ENCODE results near the gene TCN2. TPM values are rescaled to one million over a fixed set of nuclear protein-coding genes. Genes with fewer than 3 reads are reported as not detected.

TCN2 gene
- total and polyA plus RNA-seq, 10 donors = 7.3 to 110 (median 48.5) TPM

DNA sequence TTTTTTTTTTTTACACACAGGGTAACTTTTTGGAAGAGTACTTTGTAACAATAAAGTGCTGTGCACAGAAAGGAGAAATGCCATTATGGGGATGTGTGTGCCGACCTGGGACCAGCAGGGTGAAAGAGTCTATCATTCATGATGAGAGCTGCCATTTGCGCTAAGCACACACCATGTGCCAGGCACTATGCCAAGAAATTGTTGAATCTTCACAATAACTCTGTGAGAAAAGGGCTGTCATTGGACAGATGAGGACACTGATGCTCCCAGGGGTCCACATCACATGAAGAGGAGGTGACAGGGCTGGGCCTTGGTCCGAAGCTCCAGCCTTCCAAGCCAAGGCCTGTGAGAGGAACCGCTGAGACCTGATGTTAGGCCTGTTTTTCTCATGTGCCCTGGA, 55.1 kb downstream of the TCN2 start:
- Histone ChIP-seq H3K36me3 (peaks cover 0 to 45% (median 20%) of the 10 kb centered on the region in 6 donors), H3K27ac (no peak overlapping the region), H3K27me3 (replicated peaks in 1 of 7) (no peaks in the 10 kb centered on the region), H3K4me3 (no peak overlapping the region), H3K4me1 (peaks cover 5 to 16% (median 9%) of the 10 kb centered on the region in 6 donors), H3K9me3 (no peaks in the 10 kb centered on the region)
- 89 to 95% (median 91%) methylated on average over 4 of the region's 4 CpGs for WGBS, 5 donors
- DNase-seq = no peak
- intact Hi-C loops (cut with DNase I; ENCODE audit: low total_unique reads) = no loop called here
- TF ChIP-seq, protein P1, sequence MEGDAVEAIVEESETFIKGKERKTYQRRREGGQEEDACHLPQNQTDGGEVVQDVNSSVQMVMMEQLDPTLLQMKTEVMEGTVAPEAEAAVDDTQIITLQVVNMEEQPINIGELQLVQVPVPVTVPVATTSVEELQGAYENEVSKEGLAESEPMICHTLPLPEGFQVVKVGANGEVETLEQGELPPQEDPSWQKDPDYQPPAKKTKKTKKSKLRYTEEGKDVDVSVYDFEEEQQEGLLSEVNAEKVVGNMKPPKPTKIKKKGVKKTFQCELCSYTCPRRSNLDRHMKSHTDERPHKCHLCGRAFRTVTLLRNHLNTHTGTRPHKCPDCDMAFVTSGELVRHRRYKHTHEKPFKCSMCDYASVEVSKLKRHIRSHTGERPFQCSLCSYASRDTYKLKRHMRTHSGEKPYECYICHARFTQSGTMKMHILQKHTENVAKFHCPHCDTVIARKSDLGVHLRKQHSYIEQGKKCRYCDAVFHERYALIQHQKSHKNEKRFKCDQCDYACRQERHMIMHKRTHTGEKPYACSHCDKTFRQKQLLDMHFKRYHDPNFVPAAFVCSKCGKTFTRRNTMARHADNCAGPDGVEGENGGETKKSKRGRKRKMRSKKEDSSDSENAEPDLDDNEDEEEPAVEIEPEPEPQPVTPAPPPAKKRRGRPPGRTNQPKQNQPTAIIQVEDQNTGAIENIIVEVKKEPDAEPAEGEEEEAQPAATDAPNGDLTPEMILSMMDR (IDR thresholded peaks at IDR 0.05 in 8 of 11, conservative IDR thresholded peaks at IDR 0.05 in 3 of 11) = no peak
- TF ChIP-seq POLR2AphosphoS5 (IDR thresholded peaks at IDR 0.05) (no peak), POLR2A (IDR thresholded peaks at IDR 0.05) (no peak)

DNA sequence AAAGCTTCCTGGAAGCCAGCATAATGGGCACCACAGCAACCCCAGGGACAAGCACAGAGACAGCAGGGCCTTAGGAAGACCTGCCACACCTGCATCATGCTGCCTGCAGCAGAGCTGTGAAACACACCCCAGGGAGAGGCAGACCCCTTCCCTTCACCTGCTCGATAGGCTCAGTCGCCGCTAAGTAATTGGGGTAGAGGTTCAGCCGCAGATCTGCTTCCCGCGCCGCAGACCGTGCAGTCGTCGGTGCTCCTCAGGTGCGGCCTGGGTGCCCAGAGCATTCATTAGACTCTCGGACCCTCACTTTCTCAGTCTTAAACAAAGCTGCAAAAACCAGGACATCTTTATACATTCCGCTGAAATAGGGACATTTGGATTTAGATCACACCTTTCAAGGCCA, 57.8 kb downstream of the TCN2 start:
- Histone ChIP-seq H3K27me3 (replicated peaks in 1 of 7) (peaks cover 0 to 6% (median 0%) of the 10 kb centered on the region in 7 donors), H3K4me1 (peaks cover 5 to 27% (median 22%) of the 10 kb centered on the region in 6 donors), H3K27ac (no peak overlapping the region), H3K9me3 (no peaks in the 10 kb centered on the region), H3K4me3 (no peak overlapping the region), H3K36me3 (peaks cover 0 to 41% (median 20%) of the 10 kb centered on the region in 6 donors)
- DNase-seq = no peak
- 97 to 99% (median 97%) methylated on average over 13 of the region's 13 CpGs for WGBS, 5 donors
- intact Hi-C loops (cut with DNase I; ENCODE audit: low total_unique reads) = no loop called here
- TF ChIP-seq POLR2A (IDR thresholded peaks at IDR 0.05) = no peak
- TF ChIP-seq, protein P1 (IDR thresholded peaks at IDR 0.05 in 8 of 11, conservative IDR thresholded peaks at IDR 0.05 in 3 of 11) = no peak
- no peak for TF ChIP-seq POLR2AphosphoS5 (IDR thresholded peaks at IDR 0.05)

DNA sequence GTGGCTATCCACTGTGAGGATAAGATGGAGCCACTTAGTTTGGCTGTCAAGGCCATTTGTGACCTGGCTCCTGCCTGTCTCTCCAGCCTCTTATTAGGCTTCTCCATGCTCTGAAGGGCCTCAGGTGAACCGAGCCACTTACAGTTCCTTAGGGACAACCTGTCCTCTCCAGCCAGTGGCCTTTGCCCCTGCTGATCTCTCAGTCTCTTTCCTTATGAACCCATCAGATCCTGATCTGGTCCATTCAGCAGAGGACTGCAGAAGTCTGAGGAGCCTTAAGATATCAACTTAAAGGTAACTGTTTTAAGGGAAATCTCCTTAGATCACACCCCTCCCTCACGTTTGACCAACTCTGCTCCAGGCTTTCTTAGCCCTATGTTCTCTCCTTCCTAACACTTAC, 58.3 kb downstream of the TCN2 start:
- H3K36me3 ChIP-seq = peaks cover 0 to 36% (median 20%) of the 10 kb centered on the region in 6 donors
- peaks cover 5 to 27% (median 22%) of the 10 kb centered on the region in 6 donors for H3K4me1 ChIP-seq
- no peaks in the 10 kb centered on the region for H3K9me3 ChIP-seq
- intact Hi-C loops (cut with DNase I; ENCODE audit: low total_unique reads) = no loop called here
- H3K27ac ChIP-seq = no peak overlapping the region
- DNase-seq = no peak
- peaks cover 0 to 6% (median 0%) of the 10 kb centered on the region in 7 donors for H3K27me3 ChIP-seq (replicated peaks in 1 of 7)
- TF ChIP-seq POLR2A (IDR thresholded peaks at IDR 0.05) (no peak), POLR2AphosphoS5 (IDR thresholded peaks at IDR 0.05) (no peak)
- TF ChIP-seq, protein P1 (IDR thresholded peaks at IDR 0.05 in 8 of 11, conservative IDR thresholded peaks at IDR 0.05 in 3 of 11) = no peak
- no peak overlapping the region for H3K4me3 ChIP-seq
- 80 to 93% (median 86%) methylated on average over 2 of the region's 2 CpGs for WGBS, 5 donors

DNA sequence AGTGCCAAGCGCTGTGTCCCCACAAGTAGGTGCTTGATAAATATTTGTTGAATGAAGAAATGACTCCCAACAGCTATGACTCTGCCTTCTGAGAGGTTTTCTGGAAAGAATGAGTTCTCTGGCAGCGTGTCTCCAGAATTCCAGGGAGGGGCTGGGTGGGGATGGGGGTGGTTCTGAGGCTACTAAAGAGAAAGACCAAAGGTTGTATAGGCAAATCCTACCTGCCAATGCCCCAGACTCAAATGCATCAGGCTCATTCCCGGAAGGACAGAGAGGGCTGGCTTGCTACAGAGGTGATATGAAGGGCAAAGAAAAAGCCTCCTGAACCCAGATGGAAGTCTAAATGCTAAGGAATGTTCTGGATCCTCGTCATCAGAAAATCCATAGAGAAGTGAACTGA, 58.8 kb downstream of the TCN2 start:
- 90 to 97% (median 94%) methylated on average over 4 of the region's 4 CpGs for WGBS, 5 donors
- Histone ChIP-seq H3K27ac (no peak overlapping the region), H3K27me3 (replicated peaks in 1 of 7) (peaks cover 0 to 6% (median 0%) of the 10 kb centered on the region in 7 donors), H3K4me3 (no peak overlapping the region), H3K36me3 (peaks cover 0 to 36% (median 20%) of the 10 kb centered on the region in 6 donors), H3K4me1 (peaks cover 5 to 27% (median 22%) of the 10 kb centered on the region in 6 donors), H3K9me3 (no peaks in the 10 kb centered on the region)
- TF ChIP-seq POLR2A (IDR thresholded peaks at IDR 0.05) = no peak
- no peak for TF ChIP-seq POLR2AphosphoS5 (IDR thresholded peaks at IDR 0.05)
- DNase-seq = no peak
- intact Hi-C loops (cut with DNase I; ENCODE audit: low total_unique reads) = no loop called here

Data from spleen (tissue), 11 donors.